GM11168 (cell line): ENCODE data around the gene CYP1B1.
"Not testable (repeated sequence)": the region's sequence is repeated elsewhere in the genome, so short reads cannot be mapped to it uniquely, and the experiment has no call there.

Source experiments
- in situ Hi-C: fragments of 300-500 bp; cut with MboI; formaldehyde crosslinking; loops from one replicate; pipeline ENCODE4 v1.12.0; 2022; ENCODE audit warnings: low sequenced_read_pairs; ENCODE audit not compliant: unreplicated experiment

Gene CYP1B1

GRCh38 chr2:38039121-38039910 lies 36.6 kb downstream of the CYP1B1 start:
- in situ Hi-C loops = no loop called here

GRCh38 chr2:38038682-38039081 lies 37.3 kb downstream of the CYP1B1 start:
- in situ Hi-C loops = no loop called here

DNA sequence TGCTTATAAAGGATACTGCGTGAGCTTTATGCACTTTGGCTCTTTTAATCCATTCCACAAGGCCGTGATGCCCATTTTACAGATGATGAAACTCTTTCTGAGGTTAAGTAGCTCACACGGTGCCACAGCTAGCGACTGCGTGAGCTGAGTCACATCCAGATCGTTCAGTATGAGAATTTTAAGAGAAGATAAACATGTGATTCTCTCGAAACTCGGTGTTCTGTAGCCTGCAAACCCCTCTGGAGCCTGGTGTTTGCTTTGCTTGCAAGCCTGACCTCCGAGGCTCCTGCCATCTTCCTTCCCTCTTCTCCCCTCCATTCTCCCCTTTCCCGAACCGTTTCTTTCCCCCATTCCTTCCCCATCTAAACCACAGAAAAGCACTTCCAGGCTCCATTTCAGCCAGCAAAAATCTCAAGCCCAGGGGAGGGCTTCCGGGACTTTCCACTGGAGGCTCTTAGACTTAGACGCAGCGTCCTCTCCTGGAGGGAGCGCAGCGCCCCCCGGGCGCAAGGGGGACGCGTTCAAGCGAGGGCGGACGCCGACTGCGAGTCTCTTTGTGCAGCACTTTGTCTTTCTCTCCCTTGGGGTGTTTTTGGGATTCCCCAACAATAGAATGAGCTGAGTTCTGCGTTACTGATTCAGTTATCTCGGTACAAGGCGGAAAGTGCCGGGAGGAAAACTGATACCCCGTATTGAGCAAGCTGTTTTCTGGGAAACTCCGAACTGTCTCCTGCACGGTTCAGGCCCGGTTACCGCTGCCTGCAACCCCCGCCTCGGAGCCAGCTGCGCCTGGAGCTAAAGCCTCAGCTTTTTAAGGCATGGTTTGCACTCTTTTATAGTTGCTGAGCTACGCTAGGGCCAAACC lies 38.0 kb downstream of the CYP1B1 start:
- in situ Hi-C loops = no loop called here

DNA sequence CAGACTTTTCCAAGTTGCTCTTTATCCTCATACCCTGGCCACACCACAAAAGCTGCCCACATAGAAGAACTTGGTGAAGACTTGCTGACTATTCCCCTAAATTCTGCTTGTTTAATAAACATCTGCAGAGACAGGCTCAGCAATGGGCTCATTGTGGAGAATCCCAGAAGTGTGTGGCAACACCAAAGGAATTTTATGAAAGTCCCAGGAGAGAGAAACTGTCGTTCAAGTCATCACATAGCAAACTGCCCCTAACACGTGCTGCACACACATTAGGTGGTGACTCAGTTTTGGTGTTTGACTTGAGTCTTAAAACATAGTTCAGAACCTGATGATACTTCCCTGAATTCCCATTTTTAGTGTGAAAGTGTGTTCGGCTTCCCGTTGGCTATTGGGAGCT lies 38.6 kb downstream of the CYP1B1 start:
- in situ Hi-C loops = no loop called here

GRCh38 chr2:38035968-38036367 lies 40.0 kb downstream of the CYP1B1 start:
- in situ Hi-C loops = no loop called here

GRCh38 chr2:38033646-38034045 lies 42.3 kb downstream of the CYP1B1 start:
- in situ Hi-C loops = no loop called here

DNA sequence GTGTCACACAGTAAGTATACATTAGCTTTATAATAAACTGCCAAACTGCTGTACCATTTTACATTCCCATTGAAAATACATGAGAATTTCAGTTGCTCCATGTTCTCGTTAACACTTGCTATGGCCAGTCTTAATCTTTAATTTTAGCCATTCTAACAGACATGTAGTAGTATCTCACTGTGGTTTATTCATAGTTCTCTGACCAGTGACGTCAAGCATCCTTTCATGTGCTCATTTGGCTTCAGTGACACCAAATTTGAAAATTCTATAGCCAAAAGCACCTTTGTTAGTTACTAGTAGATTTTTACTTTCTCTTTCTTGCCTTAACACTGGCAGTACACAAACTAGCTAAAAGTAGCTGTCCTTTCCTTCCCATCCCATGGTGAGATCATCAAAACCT lies 43.0 kb downstream of the CYP1B1 start:
- in situ Hi-C loops = no loop called here

- in situ Hi-C loops = no loop called here
Measured at GRCh38 chr2:38030635-38031355, 45.2 kb downstream of the CYP1B1 start.

DNA sequence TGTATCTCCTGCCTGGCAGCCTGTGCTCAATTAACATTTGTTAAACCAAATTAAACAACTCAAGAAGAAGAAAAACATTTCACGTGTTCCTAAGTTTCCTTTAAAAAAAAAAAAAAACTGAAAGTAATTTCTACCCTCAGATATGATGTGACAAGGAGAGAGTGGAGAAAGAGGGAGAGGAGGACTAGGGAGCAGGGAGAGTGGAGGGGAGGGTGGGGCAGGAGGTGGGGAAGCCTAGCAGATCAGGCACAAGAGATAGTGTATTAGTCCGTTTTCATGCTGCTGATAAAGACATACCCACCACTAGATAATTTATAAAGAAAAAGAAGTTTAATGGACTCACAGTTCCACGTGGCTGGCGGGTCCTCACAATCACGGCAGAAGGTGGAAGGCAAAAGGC lies 46.4 kb downstream of the CYP1B1 start:
- in situ Hi-C loops = no loop called here

GRCh38 chr2:38028829-38029228 lies 47.1 kb downstream of the CYP1B1 start:
- in situ Hi-C loops = no loop called here

DNA sequence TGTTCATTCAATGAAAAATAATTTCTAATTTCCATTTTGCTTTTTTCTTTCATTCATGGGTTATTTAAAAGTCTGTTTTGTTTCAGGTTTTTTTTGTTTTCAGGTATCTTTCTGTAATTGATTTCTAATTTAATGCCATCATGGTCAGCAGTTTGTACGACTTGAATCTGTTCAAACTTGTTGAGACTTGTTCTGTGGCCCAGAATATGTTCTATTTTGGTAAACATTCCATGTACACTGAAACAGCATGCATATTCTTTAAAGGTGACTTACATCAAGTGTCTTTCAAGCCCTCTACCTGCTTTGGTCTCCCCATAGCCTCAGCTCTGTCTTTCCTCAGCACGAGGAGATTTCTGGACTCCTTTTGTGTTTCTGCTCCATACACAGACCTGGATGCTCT lies 49.1 kb downstream of the CYP1B1 start:
- in situ Hi-C loops = no loop called here

DNA sequence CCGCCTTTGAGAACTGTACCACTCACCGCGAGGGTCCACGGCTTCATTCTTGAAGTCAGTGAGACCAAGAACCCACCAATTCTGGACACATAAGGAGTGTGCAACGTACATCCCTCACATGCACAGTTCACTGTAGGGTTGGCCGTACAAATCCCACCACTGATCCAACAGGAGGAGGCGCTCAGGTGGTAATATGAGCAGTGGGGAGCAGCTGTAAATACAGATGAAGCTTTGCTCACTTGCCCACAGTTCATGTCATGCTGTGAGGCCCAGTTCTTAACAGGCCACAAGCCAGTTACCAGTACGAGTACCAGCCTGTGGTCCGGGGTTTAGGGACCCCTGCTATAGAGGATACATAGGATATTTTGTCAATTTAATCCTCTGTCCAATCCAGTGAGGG lies 54.4 kb downstream of the CYP1B1 start:
- in situ Hi-C loops = no loop called here

GRCh38 chr2:38020359-38021069 lies 55.4 kb downstream of the CYP1B1 start:
- in situ Hi-C loops = not testable (repeated sequence)

DNA sequence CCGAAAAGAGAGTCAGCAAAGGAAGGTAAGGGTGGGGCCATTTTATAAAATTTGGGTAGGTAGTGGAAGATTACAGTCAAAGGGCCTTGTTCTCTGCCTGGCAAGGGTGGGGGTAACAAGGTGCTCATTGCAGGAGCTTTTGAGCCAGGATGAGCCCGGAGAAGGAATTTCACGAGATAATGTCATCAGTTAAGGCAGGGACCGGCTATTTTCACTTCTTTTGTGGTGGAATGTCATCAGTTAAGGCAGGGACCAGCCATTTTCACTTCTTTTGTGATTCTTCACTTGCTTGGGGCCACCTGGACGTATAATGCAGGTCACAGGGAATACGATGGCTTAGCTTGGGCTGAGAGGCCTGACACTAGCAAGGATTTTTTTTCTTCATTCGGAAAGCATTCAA lies 58.1 kb downstream of the CYP1B1 start:
- in situ Hi-C loops = no loop called here
